Heart left ventricle (tissue), 16 donors: ENCODE results near the gene TOGARAM2. TPM values are rescaled to one million over a fixed set of nuclear protein-coding genes. Genes with fewer than 3 reads are reported as not detected.
"Not testable (repeated sequence)": the region's sequence is repeated elsewhere in the genome, so short reads cannot be mapped to it uniquely, and the experiment has no call there.

Experiments
- ATAC-seq, 4 donors: fragments of 200-7000 bp; cut with Tn5 transposase; one replicate each; pipeline ENCODE4 v1.9.1; 2020 to 2022; ENCODE audit warnings: moderate library complexity in 4 of 4, mild to moderate bottlenecking in 3 of 4, moderate number of reproducible peaks in 1 of 4
- DNase-seq, 5 donors: peaks; one replicate each; pipeline ENCODE4 v3.0.0-alpha.2; 2020
- H3K27ac ChIP-seq, 12 donors: fragments of 200-600 bp; sonication (generic) in 4 of 12; one replicate each; pipeline versions ENCODE4 v1.5.0 to v1.8.0; 2016 to 2022; ENCODE audit warnings: mild to moderate bottlenecking in 2 of 12
- H3K27me3 ChIP-seq, 9 donors: fragments of 200-600 bp; sonication (generic) in 2 of 9; one replicate each; pipeline versions ENCODE4 v1.5.1 to v1.8.0; 2016 to 2022; ENCODE audit warnings: mild to moderate bottlenecking in 3 of 9
- H3K36me3 ChIP-seq, 9 donors: fragments of 200-600 bp; sonication (generic) in 2 of 9; one replicate each; pipeline versions ENCODE4 v1.5.0 to v1.8.0; 2018 to 2022; ENCODE audit warnings: mild to moderate bottlenecking in 2 of 9
- H3K4me1 ChIP-seq, 12 donors: fragments of 200-600 bp; sonication (generic) in 4 of 12; one replicate each; pipeline versions ENCODE4 v1.5.0 to v1.8.0; 2016 to 2022; ENCODE audit warnings: mild to moderate bottlenecking in 3 of 12
- H3K4me3 ChIP-seq, 12 donors: fragments of 200-600 bp; sonication (generic) in 4 of 12; one replicate each; pipeline versions ENCODE4 v1.5.0 to v1.8.0; 2017 to 2022; ENCODE audit warnings: mild to moderate bottlenecking in 9 of 12, moderate library complexity in 4 of 12
- H3K9me3 ChIP-seq, 12 donors: fragments of 200-600 bp; sonication (generic) in 4 of 12; one replicate each; pipeline versions ENCODE4 v1.5.0 to v1.8.0; 2016 to 2022; ENCODE audit warnings: mild to moderate bottlenecking in 1 of 12
- CTCF ChIP-seq, 12 donors: fragments of 200-600 bp; sonication (generic) in 4 of 12; IDR thresholded peaks; one replicate each; pipeline versions ENCODE4 v1.5.0 to v1.8.0; 2018 to 2022; ENCODE audit warnings: antibody characterized with exemption in 12 of 12, mild to moderate bottlenecking in 5 of 12
- POLR2A ChIP-seq, 2 donors: fragments of 450-650 bp; IDR thresholded peaks; one replicate each; pipeline ENCODE4 v1.6.1; 2017; ENCODE audit warnings: antibody characterized with exemption in 2 of 2, mild to moderate bottlenecking in 2 of 2, moderate library complexity in 2 of 2
- WGBS, 4 donors: extraction: QIAGEN DNeasy Blood & Tissue Kit in 2 of 4; methylation state at CpG; one replicate each; pipeline versions ENCODE4 v1.1.5 to v1.1.7; 2013 to 2018; 5-methylcytosine and 5-hydroxymethylcytosine counted together
- intact Hi-C, 10 donors: fragments of 100-400 bp; cut with DNase I; formaldehyde crosslinking; loops; one replicate each; pipeline versions ENCODE4 v1.11.1 to v1.14.2; 2022
- polyA plus RNA-seq, 2 donors: library from polyadenylated mRNA; stranded (reverse); fragments of 200-250 nt; gene quantifications; one replicate each; pipeline ENCODE4 v1.2.3, GENCODE V29; 2013
- total RNA-seq, 9 donors: library from RNA; depleted of rRNA in 2 of 9; stranded (reverse); fragments of >200 nt in 2 of 9; fragmentation: NEBNext Ultra II Directional in 3 of 9; extraction: Animal tissue kit (Norgen Biotek cat#: 25700) in 3 of 9; gene quantifications; one replicate each; pipeline versions ENCODE4 v1.1.0 to v1.2.4, GENCODE V29; 2016 to 2023
- donor health status: ischemic (EF 13 %, LVEDD 7.1; RV severe dilation, severe dysfunction).
- donor health status: healthy with polysubstance abuse.
- donor health status: DM: no; HTN: yes; CAD: no.
- donor health status: DM: no; HTN: no; CAD: no.
- donor health status: ischemic (EF 25% LVEDD 6.9; RV normal size, moderate dysfunction).
- donor health status: ischemic (EF 25% LVEDD 5.7; RV mildly dilated, moderate dysfunction).
- donor health status: healthy.
- donor health status: DM: yes; HTN: yes; CAD: no.
- donor health status: ischemic (EF 35%, LVEDD 5.7; RV mildly dilated, moderate dysfunction).
- donor health status: nonischemic (EF 11% LVEDD 7.7; RV severe dilation, severe dysfunction).
- donor health status: DM: yes; HTN: yes; CAD: no.
- donor health status: PGD.
- donor health status: ischemic (EF 29% LVEDD 5.4; RV normal size, mild dysfunction).
- donor health status: nonischemic (EF 23%, LVEDD 6.1; RV moderate dilation, normal function).

The TOGARAM2 gene
- total and polyA plus RNA-seq, 11 donors = 0.24 to 23.9 (median 6.2) TPM

- Histone ChIP-seq H3K27me3 (no peaks in the 10 kb centered on the region), H3K4me3 (no peak overlapping the region), H3K9me3 (peaks cover 0 to 27% (median 13%) of the 10 kb centered on the region in 12 donors), H3K36me3 (no peaks in the 10 kb centered on the region), H3K4me1 (no peaks in the 10 kb centered on the region), H3K27ac (no peak overlapping the region)
- DNase-seq = no peak
- WGBS, 4 donors = 76 to 87% (median 84%) methylated on average over 5 of the region's 5 CpGs
- ATAC-seq = no peak
- intact Hi-C loops = no loop called here
- TF ChIP-seq POLR2A (IDR thresholded peaks at IDR 0.05) (no peak), CTCF (IDR thresholded peaks at IDR 0.05) (no peak)
These were observed 101.9 kb downstream of the TOGARAM2 start for GRCh38 chr2:29082804-29083495.

GRCh38 chr2:29084554-29084953 is 103.5 kb downstream of the TOGARAM2 start:
- TF ChIP-seq POLR2A (IDR thresholded peaks at IDR 0.05) = no peak
- TF ChIP-seq CTCF (IDR thresholded peaks at IDR 0.05) = no peak
- intact Hi-C loops = no loop called here
- ATAC-seq (no peak), DNase-seq (no peak)
- H3K36me3 ChIP-seq = no peaks in the 10 kb centered on the region
- H3K27ac ChIP-seq = no peak overlapping the region
- WGBS, 4 donors = 94 to 96% (median 95%) methylated on average over 1 of the region's 1 CpG
- H3K4me3 ChIP-seq = no peak overlapping the region
- no peaks in the 10 kb centered on the region for H3K4me1 ChIP-seq
- peaks cover 0 to 2% (median 0%) of the 10 kb centered on the region in 9 donors for H3K27me3 ChIP-seq
- peaks cover 0 to 13% (median 9%) of the 10 kb centered on the region in 12 donors for H3K9me3 ChIP-seq

GRCh38 chr2:29090311-29090710 is 109.2 kb downstream of the TOGARAM2 start:
- 80 to 89% (median 84%) methylated on average over 7 of the region's 7 CpGs for WGBS, 4 donors
- H3K4me3 ChIP-seq, H3K36me3 ChIP-seq, H3K9me3 ChIP-seq, H3K27ac ChIP-seq, H3K4me1 ChIP-seq, ATAC-seq, DNase-seq, intact Hi-C loops, H3K27me3 ChIP-seq: not testable (repeated sequence)

GRCh38 chr2:29096969-29097368 is 115.9 kb downstream of the TOGARAM2 start:
- intact Hi-C loops = no loop called here

More at GRCh38 chr2:29096969-29097368, 115.9 kb downstream of the TOGARAM2 start:
- WGBS, 4 donors = 88 to 91% (median 90%) methylated on average over 8 of the region's 8 CpGs
- DNase-seq (no peak), ATAC-seq (no peak)
- Histone ChIP-seq H3K4me1 (no peaks in the 10 kb centered on the region), H3K27me3 (no peaks in the 10 kb centered on the region), H3K27ac (no peak overlapping the region), H3K4me3 (no peak overlapping the region), H3K36me3 (no peaks in the 10 kb centered on the region), H3K9me3 (no peaks in the 10 kb centered on the region)
- TF ChIP-seq POLR2A (IDR thresholded peaks at IDR 0.05) (no peak), CTCF (IDR thresholded peaks at IDR 0.05) (no peak)
